Lower leg skin (tissue), 3 donors: ENCODE results near the gene A2M.

ENCODE experiments used
- POLR2A ChIP-seq, 2 donors: fragments of 450-650 bp; IDR thresholded peaks; one replicate each; pipeline ENCODE4 v1.6.1; 2016 to 2017; ENCODE audit warnings: antibody characterized with exemption in 2 of 2, mild to moderate bottlenecking in 1 of 2, moderate library complexity in 1 of 2
- TF ChIP-seq, protein P1 (sequence below), 3 donors: fragments of 450-650 bp; IDR thresholded peaks; one replicate each; pipeline ENCODE4 v1.5.1; 2016; ENCODE audit warnings: antibody characterized with exemption in 3 of 3, mild to moderate bottlenecking in 3 of 3, moderate library complexity in 2 of 3

DNA sequence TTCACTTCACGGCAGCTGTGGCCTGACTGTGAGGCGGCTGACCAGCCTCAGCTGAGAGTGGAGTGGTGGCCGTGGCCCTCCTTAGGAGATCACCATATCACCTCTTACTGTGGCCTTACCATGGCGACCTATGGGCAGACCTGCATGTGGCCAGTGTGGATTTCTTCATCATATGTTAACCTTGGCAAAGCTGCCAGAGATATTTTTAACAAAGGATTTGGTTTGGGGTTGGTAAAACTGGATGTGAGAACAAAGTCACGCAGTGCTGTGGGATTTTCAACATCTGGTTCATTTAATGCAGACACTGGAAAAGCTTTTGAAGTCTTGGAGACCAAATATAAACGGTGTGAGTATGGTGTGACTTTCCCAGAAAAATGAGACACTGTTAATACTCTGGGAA is 79.5 kb downstream of the A2M start:
- TF ChIP-seq, protein P1, sequence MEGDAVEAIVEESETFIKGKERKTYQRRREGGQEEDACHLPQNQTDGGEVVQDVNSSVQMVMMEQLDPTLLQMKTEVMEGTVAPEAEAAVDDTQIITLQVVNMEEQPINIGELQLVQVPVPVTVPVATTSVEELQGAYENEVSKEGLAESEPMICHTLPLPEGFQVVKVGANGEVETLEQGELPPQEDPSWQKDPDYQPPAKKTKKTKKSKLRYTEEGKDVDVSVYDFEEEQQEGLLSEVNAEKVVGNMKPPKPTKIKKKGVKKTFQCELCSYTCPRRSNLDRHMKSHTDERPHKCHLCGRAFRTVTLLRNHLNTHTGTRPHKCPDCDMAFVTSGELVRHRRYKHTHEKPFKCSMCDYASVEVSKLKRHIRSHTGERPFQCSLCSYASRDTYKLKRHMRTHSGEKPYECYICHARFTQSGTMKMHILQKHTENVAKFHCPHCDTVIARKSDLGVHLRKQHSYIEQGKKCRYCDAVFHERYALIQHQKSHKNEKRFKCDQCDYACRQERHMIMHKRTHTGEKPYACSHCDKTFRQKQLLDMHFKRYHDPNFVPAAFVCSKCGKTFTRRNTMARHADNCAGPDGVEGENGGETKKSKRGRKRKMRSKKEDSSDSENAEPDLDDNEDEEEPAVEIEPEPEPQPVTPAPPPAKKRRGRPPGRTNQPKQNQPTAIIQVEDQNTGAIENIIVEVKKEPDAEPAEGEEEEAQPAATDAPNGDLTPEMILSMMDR (IDR thresholded peaks at IDR 0.05), result no peak
- no peak for TF ChIP-seq POLR2A (IDR thresholded peaks at IDR 0.05)
